ENCODE measurements around the gene ADAMTS2.

The ADAMTS2 gene

DNA sequence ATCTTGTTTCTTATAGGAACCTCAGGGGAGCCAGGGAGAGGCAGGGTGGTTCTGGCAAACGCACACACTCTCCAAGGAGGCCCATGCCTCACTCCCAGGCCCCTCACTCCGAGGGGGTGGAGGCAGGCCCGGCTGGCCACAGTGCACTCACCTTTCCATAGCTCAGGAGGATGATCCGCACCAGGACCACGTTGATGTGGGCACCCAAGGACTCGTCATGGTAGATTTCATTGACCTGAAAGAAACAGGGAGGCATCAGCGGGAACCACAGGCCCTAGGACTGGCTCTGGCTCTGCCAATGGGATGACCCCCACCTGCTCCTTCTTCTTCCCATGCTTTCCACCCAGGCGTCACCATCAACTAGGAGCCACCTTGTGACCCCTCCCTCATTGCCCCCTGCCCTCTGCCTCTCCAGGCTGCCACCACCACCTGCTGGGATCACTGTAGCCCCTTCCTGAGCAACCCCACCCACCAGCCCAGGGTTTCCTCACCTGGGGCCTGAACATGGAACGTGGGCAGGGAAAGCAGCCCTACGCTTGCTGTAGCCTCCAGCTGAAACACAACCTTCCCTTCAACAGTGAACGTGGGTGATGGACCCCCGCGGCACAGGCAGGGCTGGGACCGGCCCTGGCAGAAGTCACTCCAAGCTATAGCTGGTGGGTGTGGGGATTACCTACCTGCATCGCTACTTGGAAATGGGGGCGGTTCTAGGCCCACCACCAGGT lies 164.2 kb downstream of the ADAMTS2 start:
- TF ChIP-seq, protein P1, sequence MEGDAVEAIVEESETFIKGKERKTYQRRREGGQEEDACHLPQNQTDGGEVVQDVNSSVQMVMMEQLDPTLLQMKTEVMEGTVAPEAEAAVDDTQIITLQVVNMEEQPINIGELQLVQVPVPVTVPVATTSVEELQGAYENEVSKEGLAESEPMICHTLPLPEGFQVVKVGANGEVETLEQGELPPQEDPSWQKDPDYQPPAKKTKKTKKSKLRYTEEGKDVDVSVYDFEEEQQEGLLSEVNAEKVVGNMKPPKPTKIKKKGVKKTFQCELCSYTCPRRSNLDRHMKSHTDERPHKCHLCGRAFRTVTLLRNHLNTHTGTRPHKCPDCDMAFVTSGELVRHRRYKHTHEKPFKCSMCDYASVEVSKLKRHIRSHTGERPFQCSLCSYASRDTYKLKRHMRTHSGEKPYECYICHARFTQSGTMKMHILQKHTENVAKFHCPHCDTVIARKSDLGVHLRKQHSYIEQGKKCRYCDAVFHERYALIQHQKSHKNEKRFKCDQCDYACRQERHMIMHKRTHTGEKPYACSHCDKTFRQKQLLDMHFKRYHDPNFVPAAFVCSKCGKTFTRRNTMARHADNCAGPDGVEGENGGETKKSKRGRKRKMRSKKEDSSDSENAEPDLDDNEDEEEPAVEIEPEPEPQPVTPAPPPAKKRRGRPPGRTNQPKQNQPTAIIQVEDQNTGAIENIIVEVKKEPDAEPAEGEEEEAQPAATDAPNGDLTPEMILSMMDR (IDR thresholded peaks at IDR 0.05; ENCODE audit: borderline replicate concordance, insufficient read depth, low read depth, low read length), result no peak

DNA sequence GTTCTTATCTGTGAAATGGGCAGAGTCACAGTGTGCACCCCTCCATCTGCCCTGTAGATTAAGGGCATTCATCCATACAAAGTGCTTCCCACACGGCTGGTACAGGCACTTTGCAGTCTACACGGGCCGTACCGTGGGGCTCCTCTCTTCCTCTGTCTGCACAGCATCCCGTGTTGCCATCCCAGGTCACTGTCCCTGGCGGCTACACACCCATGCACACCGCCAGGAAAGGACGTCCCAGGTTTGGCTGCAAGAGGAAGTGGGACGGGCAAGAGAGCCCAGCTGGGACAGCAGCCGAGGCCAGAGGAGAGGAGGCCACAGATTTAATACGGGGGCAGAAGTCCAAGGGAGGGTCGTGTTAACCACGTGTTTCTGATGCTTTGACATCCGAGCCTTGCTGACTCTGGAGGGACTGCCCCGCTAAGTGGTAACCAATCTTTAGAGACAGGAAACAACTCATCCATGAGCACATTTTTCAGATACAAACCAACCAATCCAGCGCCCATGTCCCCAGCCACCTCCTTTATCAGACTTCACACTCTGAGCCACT lies 165.1 kb downstream of the ADAMTS2 start:
- H3K4me3 ChIP-seq (ENCODE audit: low read depth, low read length), result no peak overlapping the region
- TF ChIP-seq, protein P1 (IDR thresholded peaks at IDR 0.05; ENCODE audit: borderline replicate concordance, insufficient read depth, low read depth, low read length), result no peak

More for the DNA sequence above, 164.2 kb downstream of the ADAMTS2 start:
- H3K4me3 ChIP-seq (ENCODE audit: low read depth, low read length), result no peak overlapping the region

DNA sequence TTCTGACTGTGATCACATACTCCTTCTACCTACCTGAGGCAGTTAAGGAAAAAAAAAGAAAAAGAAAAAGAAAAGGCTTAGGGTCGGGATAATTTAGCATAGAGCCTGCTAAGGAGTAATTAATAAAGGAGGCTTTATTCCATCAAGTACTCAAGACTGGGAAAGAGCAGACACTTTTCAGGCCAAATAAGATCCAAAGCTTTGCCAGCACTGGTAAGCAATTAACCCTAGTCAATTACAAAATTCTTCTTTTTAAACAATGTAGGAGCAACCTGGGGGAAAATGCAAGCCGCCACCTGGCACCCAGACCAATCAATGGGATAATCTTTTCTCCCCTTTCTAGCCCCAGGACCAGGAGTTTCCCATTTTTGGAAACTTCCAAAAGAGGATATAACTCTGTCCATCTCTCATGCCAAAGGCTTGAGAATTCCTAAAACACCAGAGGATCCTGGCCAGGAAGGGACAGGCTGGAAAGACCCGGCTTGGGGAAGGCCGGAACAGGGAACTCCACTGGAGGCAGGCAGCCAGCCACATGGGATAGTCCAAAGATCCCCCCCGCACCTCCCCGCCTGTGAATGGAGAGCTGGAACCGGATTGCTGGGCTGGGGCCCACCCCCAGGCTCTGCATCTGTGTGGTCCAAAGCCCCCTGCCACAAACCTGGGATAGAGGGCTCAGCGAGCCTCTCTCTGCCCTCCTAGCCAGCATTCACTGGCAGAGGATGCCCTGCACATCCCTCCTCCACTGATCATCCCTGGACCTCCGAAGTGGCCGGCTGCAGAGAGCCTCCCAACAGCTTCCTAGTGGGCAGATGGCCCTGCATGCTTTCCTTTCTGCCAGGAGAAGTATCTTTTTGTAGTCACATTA lies 167.3 kb downstream of the ADAMTS2 start:
- TF ChIP-seq, protein P1 (IDR thresholded peaks at IDR 0.05; ENCODE audit: borderline replicate concordance, insufficient read depth, low read depth, low read length), result no peak
- no peak overlapping the region for H3K4me3 ChIP-seq (ENCODE audit: low read depth, low read length)

DNA sequence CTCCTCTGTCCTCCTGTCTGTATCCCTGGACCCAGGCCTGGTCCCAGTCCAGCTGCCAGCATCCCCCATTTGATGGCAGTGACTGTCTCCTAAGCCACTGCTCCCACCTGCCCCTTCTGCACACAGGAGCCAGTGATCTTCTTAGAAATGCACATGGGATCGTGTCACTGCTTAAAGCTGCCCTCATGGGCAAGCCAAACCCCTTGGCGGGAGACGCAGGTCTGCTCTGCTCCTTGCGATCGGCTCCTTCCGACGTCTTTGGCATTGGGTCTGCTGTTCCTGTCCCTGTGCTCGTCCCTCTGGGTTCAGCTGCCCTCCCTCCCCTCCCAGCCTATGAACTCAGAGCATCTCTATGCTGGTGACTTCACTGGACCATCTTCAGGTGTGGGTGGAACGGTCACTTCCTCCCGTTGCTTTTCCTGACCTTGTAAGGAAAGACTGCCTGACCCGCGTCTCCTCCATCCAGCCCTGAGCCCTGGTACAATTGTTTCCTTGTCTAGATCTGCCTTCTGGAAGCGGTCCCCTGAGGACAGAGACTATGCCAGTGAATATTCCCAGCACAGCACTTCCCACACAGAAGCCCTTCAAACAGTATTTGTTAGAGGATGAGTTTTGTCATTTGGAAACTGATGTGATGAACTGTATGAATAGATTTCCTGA lies 168.6 kb downstream of the ADAMTS2 start:
- TF ChIP-seq, protein P1 (IDR thresholded peaks at IDR 0.05; ENCODE audit: borderline replicate concordance, insufficient read depth, low read depth, low read length), result no peak

DNA sequence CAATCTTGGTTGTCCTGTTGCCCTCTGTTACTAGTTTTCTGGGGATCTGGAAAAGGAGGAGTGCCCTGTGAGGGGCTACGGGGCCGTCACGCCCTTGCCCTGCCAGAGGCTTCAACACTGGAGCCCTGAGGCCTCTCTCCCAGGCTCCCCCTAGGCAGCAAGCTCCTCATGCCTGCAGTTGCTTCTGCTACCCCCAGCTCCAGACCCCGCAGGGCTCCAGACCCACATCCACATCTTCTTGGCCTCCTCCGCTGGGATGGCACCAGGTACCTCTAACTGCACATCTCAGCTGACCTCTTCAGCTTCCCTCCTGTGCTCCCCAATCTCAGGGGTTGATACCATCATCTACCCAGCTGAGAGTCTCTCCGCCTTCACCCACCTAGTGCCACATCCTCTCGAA lies 169.1 kb downstream of the ADAMTS2 start:
- H3K4me3 ChIP-seq (ENCODE audit: low read depth, low read length), result no peak overlapping the region
- TF ChIP-seq, protein P1 (IDR thresholded peaks at IDR 0.05; ENCODE audit: borderline replicate concordance, insufficient read depth, low read depth, low read length), result no peak

More for the DNA sequence above, 168.6 kb downstream of the ADAMTS2 start:
- H3K4me3 ChIP-seq (ENCODE audit: low read depth, low read length), result no peak overlapping the region

DNA sequence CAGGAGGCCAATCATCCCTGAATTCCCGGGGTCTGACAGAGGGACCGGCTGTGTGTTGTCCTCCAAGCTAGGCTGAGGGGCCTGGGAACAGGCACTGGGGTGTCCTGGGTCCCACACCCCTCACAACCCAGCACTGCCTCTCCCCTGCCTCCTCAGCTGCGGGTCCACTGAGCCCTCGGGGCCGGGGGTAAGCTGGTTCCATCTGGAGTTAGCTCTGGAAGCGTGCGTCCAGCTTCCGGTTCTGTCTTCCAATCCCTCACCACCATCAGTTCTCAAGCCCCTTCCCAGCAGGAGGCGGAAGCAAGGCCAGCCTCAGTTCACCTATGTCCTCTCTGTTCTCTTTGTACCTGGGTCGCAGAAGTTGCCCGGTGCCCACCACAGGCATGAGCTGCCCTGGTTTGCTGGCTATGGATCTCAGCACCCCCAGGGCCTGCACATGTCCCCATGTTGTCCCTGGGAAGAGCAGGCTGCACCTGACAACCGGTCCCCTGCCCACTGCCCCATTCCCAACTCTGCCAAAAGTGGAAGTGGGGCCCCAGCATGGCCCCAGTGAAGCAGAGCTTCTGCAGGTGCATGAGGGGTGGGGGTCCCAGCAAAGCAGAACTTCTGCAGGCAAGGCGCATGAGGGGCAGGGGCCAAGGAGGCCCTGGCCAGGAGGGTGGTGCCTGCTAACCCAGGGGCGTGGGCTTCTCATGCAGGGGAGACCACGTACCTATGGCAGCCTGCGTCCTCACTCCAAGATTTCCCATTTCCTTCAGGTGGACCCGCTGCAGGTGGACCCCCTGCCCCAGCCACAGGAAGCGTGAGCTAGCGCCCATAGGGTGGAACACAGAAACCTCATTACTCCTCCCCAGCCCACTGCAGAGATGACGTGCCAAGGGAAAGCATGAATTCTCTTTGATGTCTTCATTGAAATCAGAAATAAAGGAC lies 173.2 kb downstream of the ADAMTS2 start:
- H3K4me3 ChIP-seq (ENCODE audit: low read depth, low read length), result no peak overlapping the region
- TF ChIP-seq, protein P1 (IDR thresholded peaks at IDR 0.05; ENCODE audit: borderline replicate concordance, insufficient read depth, low read depth, low read length), result no peak
